Parathyroid adenoma (tissue), 2 donors: ENCODE measurements around the gene NOTCH1.
"Not testable (repeated sequence)": the region's sequence is repeated elsewhere in the genome, so short reads cannot be mapped to it uniquely, and the experiment has no call there.

ENCODE experiments used
- H2AFZ ChIP-seq: fragments of 300-600 bp; sonication (generic); one replicate; pipeline ENCODE4 v1.7.0; 2017; ENCODE audit warnings: antibody characterized with exemption, mild to moderate bottlenecking
- H3K27ac ChIP-seq: fragments of 300-600 bp; sonication (generic); one replicate; pipeline ENCODE4 v1.7.0; 2017
- H3K27me3 ChIP-seq: fragments of 300-600 bp; sonication (generic); one replicate; pipeline ENCODE4 v1.7.0; 2017; ENCODE audit warnings: low read length; ENCODE audit not compliant: control insufficient read depth, insufficient read depth
- H3K36me3 ChIP-seq: fragments of 300-600 bp; sonication (generic); one replicate; pipeline ENCODE4 v1.7.0; 2017; ENCODE audit warnings: low read length; ENCODE audit not compliant: control insufficient read depth, insufficient read depth
- H3K4me1 ChIP-seq: fragments of 300-600 bp; sonication (generic); one replicate; pipeline ENCODE4 v1.7.0; 2017; ENCODE audit warnings: control low read depth
- H3K4me2 ChIP-seq: fragments of 300-600 bp; sonication (generic); one replicate; pipeline ENCODE4 v1.7.0; 2017; ENCODE audit warnings: low read length
- H3K4me3 ChIP-seq: fragments of 300-600 bp; sonication (generic); one replicate; pipeline ENCODE4 v1.7.0; 2017; ENCODE audit warnings: low read depth, low read length
- H3K79me2 ChIP-seq: fragments of 300-600 bp; sonication (generic); one replicate; pipeline ENCODE4 v1.7.0; 2017; ENCODE audit warnings: control low read depth
- H3K9ac ChIP-seq: fragments of 300-600 bp; sonication (generic); one replicate; pipeline ENCODE4 v1.7.0; 2017; ENCODE audit warnings: mild to moderate bottlenecking
- H3K9me3 ChIP-seq: fragments of 300-600 bp; sonication (generic); one replicate; pipeline ENCODE4 v1.7.0; 2017; ENCODE audit warnings: low read length; ENCODE audit not compliant: control insufficient read depth
- CTCF ChIP-seq: fragments of 300-600 bp; sonication (generic); IDR thresholded peaks from one replicate; pipeline ENCODE4 v1.7.0; 2017; ENCODE audit warnings: antibody characterized with exemption, mild to moderate bottlenecking
- donor health status: primary hyperparathyroidism.

NOTCH1 gene

GRCh38 chr9:136575626-136576268 is 29.9 kb upstream of the NOTCH1 start:
- Histone ChIP-seq H3K4me3 (no peak overlapping the region), H3K4me2 (no peak overlapping the region), H3K27me3 (no peaks in the 10 kb centered on the region), H3K79me2 (no peaks in the 10 kb centered on the region), H3K36me3 (no peaks in the 10 kb centered on the region), H3K4me1 (no peaks in the 10 kb centered on the region), H2AFZ (no peak overlapping the region), H3K9me3 (no peaks in the 10 kb centered on the region), H3K9ac (no peak overlapping the region), H3K27ac (no peak overlapping the region)
- no peak for TF ChIP-seq CTCF

GRCh38 chr9:136574606-136575005 is 28.8 kb upstream of the NOTCH1 start:
- H3K36me3 ChIP-seq, H3K79me2 ChIP-seq, H2AFZ ChIP-seq, H3K9me3 ChIP-seq, H3K27me3 ChIP-seq, H3K4me2 ChIP-seq, H3K4me1 ChIP-seq, H3K27ac ChIP-seq, H3K9ac ChIP-seq, H3K4me3 ChIP-seq: not testable (repeated sequence)

- no peaks in the 10 kb centered on the region for H3K9me3 ChIP-seq
- no peak overlapping the region for H3K27ac ChIP-seq
- no peak overlapping the region for H2AFZ ChIP-seq
- H3K4me1 ChIP-seq = no peaks in the 10 kb centered on the region
- H3K36me3 ChIP-seq = no peaks in the 10 kb centered on the region
- no peak overlapping the region for H3K4me3 ChIP-seq
- no peaks in the 10 kb centered on the region for H3K79me2 ChIP-seq
- no peak for TF ChIP-seq CTCF
- no peak overlapping the region for H3K9ac ChIP-seq
- H3K27me3 ChIP-seq = no peaks in the 10 kb centered on the region
- no peak overlapping the region for H3K4me2 ChIP-seq
Measured at GRCh38 chr9:136572828-136573625, 27.2 kb upstream of the NOTCH1 start.

- no peaks in the 10 kb centered on the region for H3K79me2 ChIP-seq
- H3K36me3 ChIP-seq = no peaks in the 10 kb centered on the region
- no peak for TF ChIP-seq CTCF
- no peak overlapping the region for H2AFZ ChIP-seq
- H3K4me1 ChIP-seq = no peaks in the 10 kb centered on the region
- H3K9me3 ChIP-seq = no peaks in the 10 kb centered on the region
- no peak overlapping the region for H3K4me3 ChIP-seq
- H3K27me3 ChIP-seq = no peaks in the 10 kb centered on the region
- no peak overlapping the region for H3K4me2 ChIP-seq
- no peak overlapping the region for H3K9ac ChIP-seq
- no peak overlapping the region for H3K27ac ChIP-seq
Measured at GRCh38 chr9:136572003-136572827, 26.4 kb upstream of the NOTCH1 start.

GRCh38 chr9:136571531-136571930 is 25.7 kb upstream of the NOTCH1 start:
- no peaks in the 10 kb centered on the region for H3K4me1 ChIP-seq
- H3K79me2 ChIP-seq = no peaks in the 10 kb centered on the region
- H3K9ac ChIP-seq = no peak overlapping the region

More at GRCh38 chr9:136571531-136571930, 25.7 kb upstream of the NOTCH1 start:
- no peak for TF ChIP-seq CTCF
- H3K4me2 ChIP-seq = no peak overlapping the region
- no peaks in the 10 kb centered on the region for H3K9me3 ChIP-seq
- no peak overlapping the region for H2AFZ ChIP-seq
- H3K27me3 ChIP-seq = no peaks in the 10 kb centered on the region
- H3K27ac ChIP-seq = no peak overlapping the region
- no peaks in the 10 kb centered on the region for H3K36me3 ChIP-seq
- no peak overlapping the region for H3K4me3 ChIP-seq
